Ovary (tissue), 9 donors: Measurements from ENCODE around the gene VPS35L. TPM values are rescaled to one million over a fixed set of nuclear protein-coding genes. Genes with fewer than 3 reads are reported as not detected.
"Not testable (repeated sequence)": the region's sequence is repeated elsewhere in the genome, so short reads cannot be mapped to it uniquely, and the experiment has no call there.

ENCODE experiments used
- DNase-seq, 5 donors: peaks; one replicate each; pipeline ENCODE4 v3.0.0-alpha.2; 2019 to 2020
- H3K27ac ChIP-seq, 2 donors: fragments of 200-600 bp; one replicate each; pipeline versions ENCODE4 v1.5.1 to v1.8.0; 2019 to 2022
- H3K27me3 ChIP-seq: fragments of 200-600 bp; one replicate; pipeline ENCODE4 v1.8.0; 2022
- H3K36me3 ChIP-seq: fragments of 200-600 bp; sonication (generic); one replicate; pipeline ENCODE4 v1.5.1; 2019
- H3K4me1 ChIP-seq: one replicate; pipeline ENCODE4 v1.8.1; 2013; ENCODE audit warnings: mild to moderate bottlenecking, moderate library complexity; ENCODE audit not compliant: insufficient read depth
- H3K4me3 ChIP-seq: fragments of 200-600 bp; sonication (generic); one replicate; pipeline ENCODE4 v1.5.1; 2017
- H3K9me3 ChIP-seq, 2 donors: fragments of 200-600 bp in 1 of 2; sonication (generic) in 1 of 2; one replicate each; pipeline versions ENCODE4 v1.5.1 to v1.8.1; 2013 to 2019; ENCODE audit warnings: mild to moderate bottlenecking in 1 of 2, moderate library complexity in 1 of 2
- CTCF ChIP-seq, 3 donors: fragments of 450-650 bp in 2 of 3; fragments of 200-600 bp in 1 of 3; IDR thresholded peaks; one replicate each; pipeline versions ENCODE4 v1.5.1 to v1.8.0; 2016 to 2022; ENCODE audit warnings: antibody characterized with exemption in 3 of 3, mild to moderate bottlenecking in 1 of 3
- EP300 ChIP-seq: sonication (generic); formaldehyde crosslinking; IDR thresholded peaks from one replicate; pipeline ENCODE4 v1.6.1; 2017; ENCODE audit warnings: antibody characterized with exemption
- POLR2A ChIP-seq: fragments of 450-650 bp; IDR thresholded peaks from one replicate; pipeline ENCODE4 v1.6.1; 2017; ENCODE audit warnings: antibody characterized with exemption, mild to moderate bottlenecking, moderate library complexity
- WGBS, 3 donors: extraction: QIAGEN DNeasy Blood & Tissue Kit in 1 of 3; methylation state at CpG; one replicate each; pipeline versions ENCODE4 v1.1.5 to v1.1.7; 2013 to 2017; 5-methylcytosine and 5-hydroxymethylcytosine counted together
- intact Hi-C, 4 donors: fragments of 100-400 bp; cut with DNase I; formaldehyde crosslinking; loops; one replicate each; pipeline versions ENCODE4 v1.11.0 to v1.15.1; 2022 to 2023
- polyA plus RNA-seq, 2 donors: library from polyadenylated mRNA; stranded (reverse); fragments of 200-250 nt in 1 of 2; fragments of 350-450 nt in 1 of 2; fragmentation: Illumina TruSeq in 1 of 2; extraction: RNeasy Lipid Tissue Mini Kit (QIAGEN cat#74804) in 1 of 2; gene quantifications; one replicate each; pipeline ENCODE4 v1.2.3, GENCODE V29; 2013 to 2014
- total RNA-seq, 7 donors: library from RNA; depleted of rRNA in 2 of 7; stranded (reverse); fragments of >200 nt in 2 of 7; fragmentation: NEBNext Ultra II Directional in 3 of 7; extraction: Animal tissue kit (Norgen Biotek cat#: 25700) in 3 of 7; gene quantifications; one replicate each; pipeline versions ENCODE4 v1.1.0 to v1.2.4, GENCODE V29; 2016 to 2023
- donor health status: DM: no; HTN: no; CAD: no; lungs with moderate emphysema.
- donor health status: DM: no; HTN: no; CAD: no.
- donor health status: Bipolar disorder and iron deficiency.
- donor health status: DM: yes; HTN: yes; CAD: no.
- donor health status: DM: no; HTN: no; CAD: no.
- donor health status: DM: yes; HTN: yes; CAD: no.

VPS35L gene
- total and polyA plus RNA-seq, 9 donors = 28.6 to 69.6 (median 50.7) TPM

GRCh38 chr16:19666477-19666876 is 111.0 kb downstream of the VPS35L start:
- H3K4me1 ChIP-seq = no peaks in the 10 kb centered on the region
- H3K9me3 ChIP-seq = no peaks in the 10 kb centered on the region
- DNase-seq = no peak
- H3K36me3 ChIP-seq = no peaks in the 10 kb centered on the region
- WGBS, 3 donors = 65 to 77% (median 77%) methylated on average over 3 of the region's 3 CpGs
- H3K27ac ChIP-seq = no peak overlapping the region
- H3K27me3 ChIP-seq = no peaks in the 10 kb centered on the region
- intact Hi-C loops = no loop called here
- H3K4me3 ChIP-seq = no peak overlapping the region
- TF ChIP-seq POLR2A (no peak), CTCF (IDR thresholded peaks at IDR 0.05) (no peak), EP300 (no peak)

GRCh38 chr16:19672378-19672777 is 116.9 kb downstream of the VPS35L start:
- H3K4me1 ChIP-seq = no peaks in the 10 kb centered on the region
- H3K27me3 ChIP-seq = no peaks in the 10 kb centered on the region
- whole genome bisulfite sequencing, 3 donors = 93 to 95% (median 95%) methylated on average over 4 of the region's 4 CpGs
- H3K36me3 ChIP-seq = no peaks in the 10 kb centered on the region
- intact Hi-C loops = no loop called here
- H3K27ac ChIP-seq = no peak overlapping the region
- no peak for DNase-seq
- no peak for TF ChIP-seq CTCF (IDR thresholded peaks at IDR 0.05)
- no peak for TF ChIP-seq POLR2A
- no peaks in the 10 kb centered on the region for H3K9me3 ChIP-seq
- H3K4me3 ChIP-seq = no peak overlapping the region

- H3K4me3 ChIP-seq = no peak overlapping the region
- H3K36me3 ChIP-seq = no peaks in the 10 kb centered on the region
- no peak overlapping the region for H3K27ac ChIP-seq
- H3K27me3 ChIP-seq = no peaks in the 10 kb centered on the region
- no peaks in the 10 kb centered on the region for H3K4me1 ChIP-seq
- no peaks in the 10 kb centered on the region for H3K9me3 ChIP-seq
- no peak for TF ChIP-seq CTCF (IDR thresholded peaks at IDR 0.05)
- TF ChIP-seq EP300 = no peak
- no peak for TF ChIP-seq POLR2A
- 95 to 98% (median 96%) methylated on average over 5 of the region's 5 CpGs for whole genome bisulfite sequencing, 3 donors
- DNase-seq = no peak
- intact Hi-C loops = no loop called here
Measured at GRCh38 chr16:19674485-19674884, 119.0 kb downstream of the VPS35L start.

- Histone ChIP-seq H3K4me1 (no peaks in the 10 kb centered on the region), H3K36me3 (no peaks in the 10 kb centered on the region), H3K9me3 (no peaks in the 10 kb centered on the region), H3K27ac (no peak overlapping the region), H3K4me3 (no peak overlapping the region), H3K27me3 (no peaks in the 10 kb centered on the region)
- no peak for DNase-seq
- WGBS, 3 donors = 87 to 92% (median 91%) methylated on average over 7 of the region's 7 CpGs
- TF ChIP-seq POLR2A = no peak
- TF ChIP-seq CTCF (IDR thresholded peaks at IDR 0.05) = no peak
- TF ChIP-seq EP300 = no peak
- intact Hi-C loops = no loop called here
Measured at GRCh38 chr16:19677402-19677801, 121.9 kb downstream of the VPS35L start.

- TF ChIP-seq CTCF (IDR thresholded peaks at IDR 0.05) (no peak), EP300 (no peak), POLR2A (no peak)
- Histone ChIP-seq H3K9me3 (no peaks in the 10 kb centered on the region), H3K36me3 (no peaks in the 10 kb centered on the region), H3K27ac (no peak overlapping the region), H3K4me1 (no peaks in the 10 kb centered on the region), H3K27me3 (no peaks in the 10 kb centered on the region), H3K4me3 (no peak overlapping the region)
- no peak for DNase-seq
- intact Hi-C loops = no loop called here
- 68 to 77% (median 74%) methylated on average over 7 of the region's 7 CpGs for WGBS, 3 donors
Measured at GRCh38 chr16:19678804-19679203, 123.3 kb downstream of the VPS35L start.

- H3K27ac ChIP-seq, DNase-seq, intact Hi-C loops, H3K36me3 ChIP-seq, H3K9me3 ChIP-seq, H3K27me3 ChIP-seq, H3K4me1 ChIP-seq, H3K4me3 ChIP-seq: not testable (repeated sequence)
- WGBS, 3 donors = 91 to 94% (median 92%) methylated on average over 6 of the region's 6 CpGs
Measured at GRCh38 chr16:19679281-19679680, 123.8 kb downstream of the VPS35L start.
